Naive thymus-derived CD8-positive, alpha-beta T cell (primary cell): ENCODE data around the gene NEDD8. TPM values are rescaled to one million over a fixed set of nuclear protein-coding genes. Genes with fewer than 3 reads are reported as not detected.

Source experiments
- ATAC-seq, 2 donors: fragments of 150-1000 bp; cut with Tn5 transposase in 1 of 2; sonication (Bioruptor Pico), chemical (Tn5 transposase) in 1 of 2; 1 replicate in 1 of 2; 2 replicates in 1 of 2; pipeline ENCODE4 v1.10.0; 2021; ENCODE audit warnings: mild to moderate bottlenecking in 2 of 2, moderate library complexity in 2 of 2
- POLR2A ChIA-PET: fragments of 350-600 bp; sonication (Branson Sonifier 250); formaldehyde crosslinking; loops from one replicate; lab custom pipeline; 2021; ENCODE audit warnings: antibody characterized with exemption; lab: Charles Lee
- DNase-seq, 10 donors: peaks; one replicate each; pipeline versions ENCODE4 v3.0.0 to v3.0.0-alpha.2; 2020 to 2022
- H3K27ac Mint-ChIP-seq, 10 donors: one replicate each; pipeline ENCODE4 v1.8.0; 2020 to 2022; ENCODE audit warnings: mild to moderate bottlenecking in 10 of 10, mixed read lengths in 10 of 10, moderate library complexity in 4 of 10, inconsistent platforms in 1 of 10
- H3K27me3 Mint-ChIP-seq, 5 donors: one replicate each; pipeline ENCODE4 v1.8.0; 2021 to 2022; ENCODE audit warnings: mixed read lengths in 5 of 5
- H3K36me3 Mint-ChIP-seq, 3 donors: one replicate each; pipeline ENCODE4 v1.8.0; 2020 to 2022; ENCODE audit warnings: mixed read lengths in 3 of 3, mild to moderate bottlenecking in 2 of 3, inconsistent platforms in 1 of 3
- H3K4me1 Mint-ChIP-seq, 4 donors: one replicate each; pipeline ENCODE4 v1.8.0; 2021 to 2022; ENCODE audit warnings: mixed read lengths in 4 of 4
- H3K4me3 Mint-ChIP-seq, 10 donors: one replicate each; pipeline ENCODE4 v1.8.0; 2020 to 2022; ENCODE audit warnings: mild to moderate bottlenecking in 10 of 10, mixed read lengths in 10 of 10, moderate library complexity in 6 of 10, inconsistent platforms in 1 of 10
- H3K9me3 Mint-ChIP-seq, 9 donors: one replicate each; pipeline ENCODE4 v1.8.0; 2020 to 2022; ENCODE audit warnings: mixed read lengths in 9 of 9, mild to moderate bottlenecking in 3 of 9, inconsistent platforms in 1 of 9, moderate library complexity in 1 of 9
- polyA plus RNA-seq, 3 donors: library from polyadenylated mRNA; unstranded; fragments of 300-500 nt; fragmentation: Illumina TruSeq; gene quantifications; one replicate each; pipeline ENCODE4 v1.2.3, GENCODE V29; 2021
- total RNA-seq, 8 experiments: library from RNA in 2 of 8; stranded (reverse) in 2 of 8; gene quantifications; one replicate each; pipeline ENCODE4 v1.2.3 and lab custom pipeline; 2021 to 2026

NEDD8 gene
- total and polyA plus RNA-seq, 5 experiments from 2014 or later = 96.8 to 320 (median 302) TPM

GRCh38 chr14:24215495-24216344 lies 16.4 kb downstream of the NEDD8 start, which contains the start of gene MDP1:
MDP1 (minus strand) TSS chr14:24216066; CDS start chr14:24215955, 111 bp downstream.
- Mint-ChIP-seq H3K27ac (peak within 1 kb of the TSS; percentile 93 to 100 (median 99)), H3K4me1 (peaks cover 27 to 55% (median 54%) of the 10 kb centered on the region in 4 donors)
- POLR2A ChIA-PET = interaction anchor here (0.7 to 7.1 kb wide), 23 partner anchors 10 to 1450 kb away, joined by 3 to 124 read pairs (median 4); partner anchors contain the start of genes DCAF11, DHRS1, GMPR2 and IPO4

GRCh38 chr14:24213866-24214662 lies 18.1 kb downstream of the NEDD8 start:
- DNase-seq = no peak

More at GRCh38 chr14:24215495-24216344, 16.4 kb downstream of the NEDD8 start, which contains the start of gene MDP1:
- DNase-seq (peak; percentile 71 to 93 (median 86)), ATAC-seq (peak; percentile 75)
- peak within 1 kb of the TSS; percentile 89 to 94 (median 92) for H3K4me3 Mint-ChIP-seq
- H3K9me3 Mint-ChIP-seq = no peaks in the 10 kb centered on the region
- peaks cover 0 to 27% (median 5%) of the 10 kb centered on the region in 3 donors for H3K36me3 Mint-ChIP-seq
- H3K27me3 Mint-ChIP-seq = peaks cover 0 to 2% (median 0%) of the 10 kb centered on the region in 5 donors

GRCh38 chr14:24212924-24213865 lies 19.0 kb downstream of the NEDD8 start, which contains the start of gene CHMP4A:
CHMP4A (minus strand) TSS chr14:24213488; CDS start chr14:24213439, 49 bp downstream.
- H3K27ac Mint-ChIP-seq = peak within 1 kb of the TSS; percentile 96 to 100 (median 99)
- no peaks in the 10 kb centered on the region for H3K9me3 Mint-ChIP-seq
- peaks cover 0 to 2% (median 0%) of the 10 kb centered on the region in 5 donors for H3K27me3 Mint-ChIP-seq
- H3K4me3 Mint-ChIP-seq = peak within 1 kb of the TSS; percentile 89 to 98 (median 95)
- peaks cover 28 to 71% (median 63%) of the 10 kb centered on the region in 4 donors for H3K4me1 Mint-ChIP-seq
- peaks cover 0 to 51% (median 10%) of the 10 kb centered on the region in 3 donors for H3K36me3 Mint-ChIP-seq
- DNase-seq (peak; percentile 89 to 98 (median 96)), ATAC-seq (peak; percentile 77)
- POLR2A ChIA-PET = interaction anchor here (0.6 to 7.1 kb wide), 29 partner anchors 9 to 229 kb away, joined by 3 to 124 read pairs (median 7); partner anchors contain the start of genes CBLN3, DCAF11, DHRS1 and GMPR2

More at GRCh38 chr14:24213866-24214662, 18.1 kb downstream of the NEDD8 start:
- ATAC-seq = no peak
- Mint-ChIP-seq H3K36me3 (peaks cover 0 to 44% (median 10%) of the 10 kb centered on the region in 3 donors), H3K27me3 (peaks cover 0 to 2% (median 0%) of the 10 kb centered on the region in 5 donors), H3K9me3 (no peaks in the 10 kb centered on the region), H3K4me1 (peaks cover 28 to 67% (median 62%) of the 10 kb centered on the region in 4 donors), H3K27ac (peak overlapping the region; percentile 96 to 100 (median 99)), H3K4me3 (peak overlapping the region; percentile 49 to 98 (median 95))
- POLR2A ChIA-PET = interaction anchor here (0.6 to 7.1 kb wide), 25 partner anchors 13 to 227 kb away, joined by 3 to 124 read pairs (median 8); partner anchors contain the start of genes CBLN3, DCAF11, DHRS1 and GMPR2

GRCh38 chr14:24211311-24211710 lies 20.9 kb downstream of the NEDD8 start:
- Mint-ChIP-seq H3K27ac (peak overlapping the region; percentile 96 to 100 (median 99)), H3K9me3 (no peaks in the 10 kb centered on the region), H3K4me1 (peaks cover 34 to 83% (median 74%) of the 10 kb centered on the region in 4 donors), H3K27me3 (peaks cover 0 to 2% (median 0%) of the 10 kb centered on the region in 5 donors), H3K4me3 (peak overlapping the region in 9 of 10 donors; percentile 11 to 97 (median 95)), H3K36me3 (peaks cover 7 to 56% (median 21%) of the 10 kb centered on the region in 3 donors)
- DNase-seq (no peak), ATAC-seq (no peak)
- POLR2A ChIA-PET = interaction anchor here (1.2 to 7.1 kb wide), 7 partner anchors 12 to 97 kb away, joined by 3 to 124 read pairs (median 7); partner anchors contain the start of genes CIDEB, GMPR2, IPO4 and IRF9

- peak overlapping the region in 5 of 10 donors; percentile 22 to 91 (median 79) for H3K27ac Mint-ChIP-seq
- ATAC-seq (no peak), DNase-seq (no peak)
- peaks cover 13 to 80% (median 28%) of the 10 kb centered on the region in 3 donors for H3K36me3 Mint-ChIP-seq
- POLR2A ChIA-PET = interaction anchor here (2.4 kb wide), 1 partner anchor 19 kb away, joined by 7 read pairs; the partner anchor contains the start of gene IPO4
- peaks cover 32 to 71% (median 64%) of the 10 kb centered on the region in 4 donors for H3K4me1 Mint-ChIP-seq
- H3K4me3 Mint-ChIP-seq = no peak overlapping the region
- H3K9me3 Mint-ChIP-seq = peaks cover 0 to 6% (median 0%) of the 10 kb centered on the region in 9 donors
- no peaks in the 10 kb centered on the region for H3K27me3 Mint-ChIP-seq
These were observed 24.5 kb downstream of the NEDD8 start for GRCh38 chr14:24207625-24208024.

- Mint-ChIP-seq H3K9me3 (peaks cover 0 to 8% (median 0%) of the 10 kb centered on the region in 9 donors), H3K4me3 (no peak overlapping the region), H3K27me3 (no peaks in the 10 kb centered on the region), H3K27ac (peak overlapping the region in 9 of 10 donors; percentile 22 to 91 (median 79)), H3K4me1 (peaks cover 32 to 68% (median 62%) of the 10 kb centered on the region in 4 donors), H3K36me3 (peaks cover 14 to 80% (median 30%) of the 10 kb centered on the region in 3 donors)
- POLR2A ChIA-PET = interaction anchor here (0.8 to 1.7 kb wide), 2 partner anchors 11 to 36 kb away, joined by 3 to 8 read pairs; partner anchors contain the start of gene TM9SF1
- ATAC-seq (no peak), DNase-seq (no peak)
These were observed 25.0 kb downstream of the NEDD8 start for GRCh38 chr14:24207104-24207551.

GRCh38 chr14:24206260-24207103 lies 25.7 kb downstream of the NEDD8 start:
- peaks cover 30 to 62% (median 57%) of the 10 kb centered on the region in 4 donors for H3K4me1 Mint-ChIP-seq
- ATAC-seq (no peak), DNase-seq (no peak)
- H3K36me3 Mint-ChIP-seq = peaks cover 14 to 82% (median 32%) of the 10 kb centered on the region in 3 donors
- peak overlapping the region in 8 of 10 donors; percentile 22 to 91 (median 78) for H3K27ac Mint-ChIP-seq
- POLR2A ChIA-PET = interaction anchor here (0.8 to 1.7 kb wide), 3 partner anchors 10 to 37 kb away, joined by 3 to 8 read pairs (median 3); partner anchors contain the start of genes MDP1 and TM9SF1
- H3K4me3 Mint-ChIP-seq = no peak overlapping the region
- H3K27me3 Mint-ChIP-seq = no peaks in the 10 kb centered on the region
- peaks cover 0 to 8% (median 0%) of the 10 kb centered on the region in 9 donors for H3K9me3 Mint-ChIP-seq

GRCh38 chr14:24204163-24205146 lies 27.7 kb downstream of the NEDD8 start:
- Mint-ChIP-seq H3K9me3 (peaks cover 0 to 8% (median 0%) of the 10 kb centered on the region in 9 donors), H3K4me1 (peaks cover 26 to 51% (median 46%) of the 10 kb centered on the region in 4 donors), H3K27ac (peak overlapping the region in 7 of 10 donors; percentile 2 to 39 (median 7)), H3K4me3 (no peak overlapping the region), H3K27me3 (no peaks in the 10 kb centered on the region), H3K36me3 (peaks cover 14 to 73% (median 28%) of the 10 kb centered on the region in 3 donors)
- DNase-seq = no peak
- POLR2A ChIA-PET = interaction anchor here (1.0 to 1.1 kb wide), 2 partner anchors 8 to 11 kb away, joined by 4 to 7 read pairs; partner anchors contain the start of genes CHMP4A and MDP1
- ATAC-seq = no peak
